Ramos (cell line): Measurements from ENCODE around the gene HLF.

Experiments used
- in situ Hi-C: fragments of 300-500 bp; cut with MboI; formaldehyde crosslinking; loops from one replicate; pipeline ENCODE4 v1.14.3; 2022; ENCODE audit warnings: low sequenced_read_pairs; ENCODE audit not compliant: unreplicated experiment

Gene HLF, protein sequence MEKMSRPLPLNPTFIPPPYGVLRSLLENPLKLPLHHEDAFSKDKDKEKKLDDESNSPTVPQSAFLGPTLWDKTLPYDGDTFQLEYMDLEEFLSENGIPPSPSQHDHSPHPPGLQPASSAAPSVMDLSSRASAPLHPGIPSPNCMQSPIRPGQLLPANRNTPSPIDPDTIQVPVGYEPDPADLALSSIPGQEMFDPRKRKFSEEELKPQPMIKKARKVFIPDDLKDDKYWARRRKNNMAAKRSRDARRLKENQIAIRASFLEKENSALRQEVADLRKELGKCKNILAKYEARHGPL

DNA sequence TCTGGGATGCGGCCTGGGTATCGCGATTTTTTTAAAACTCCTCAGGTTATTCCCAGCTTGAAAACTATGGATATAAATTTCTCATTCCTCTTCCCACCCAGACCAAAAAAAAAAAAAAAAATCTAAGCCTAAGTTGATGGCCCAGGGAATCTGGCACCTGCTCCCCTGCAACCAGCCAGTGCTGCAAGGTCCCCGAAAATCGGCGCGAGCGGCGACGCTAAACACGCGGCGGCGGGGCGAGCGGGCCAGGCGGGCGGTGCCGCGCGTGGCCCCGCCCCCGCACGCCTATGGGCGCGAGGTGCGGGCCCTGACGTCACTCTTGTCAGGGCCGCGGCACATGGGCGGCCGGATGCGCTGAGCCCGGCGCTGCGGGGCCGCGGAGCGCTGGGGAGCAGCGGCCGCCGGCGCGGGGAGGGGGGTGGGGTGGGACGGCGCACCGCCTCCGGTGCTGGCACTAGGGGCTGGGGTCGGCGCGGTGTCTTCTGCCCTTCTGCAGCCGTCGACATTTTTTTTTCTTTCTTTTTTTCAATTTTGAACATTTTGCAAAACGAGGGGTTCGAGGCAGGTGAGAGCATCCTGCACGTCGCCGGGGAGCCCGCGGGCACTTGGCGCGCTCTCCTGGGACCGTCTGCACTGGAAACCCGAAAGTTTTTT is at the start of gene HLF:
Gene HLF, plus strand, starts transcription at position 316 of the 654 bp plus-strand sequence. CDS start 525 bp downstream, outside the sequence.
- in situ Hi-C loops, result no loop called here

DNA sequence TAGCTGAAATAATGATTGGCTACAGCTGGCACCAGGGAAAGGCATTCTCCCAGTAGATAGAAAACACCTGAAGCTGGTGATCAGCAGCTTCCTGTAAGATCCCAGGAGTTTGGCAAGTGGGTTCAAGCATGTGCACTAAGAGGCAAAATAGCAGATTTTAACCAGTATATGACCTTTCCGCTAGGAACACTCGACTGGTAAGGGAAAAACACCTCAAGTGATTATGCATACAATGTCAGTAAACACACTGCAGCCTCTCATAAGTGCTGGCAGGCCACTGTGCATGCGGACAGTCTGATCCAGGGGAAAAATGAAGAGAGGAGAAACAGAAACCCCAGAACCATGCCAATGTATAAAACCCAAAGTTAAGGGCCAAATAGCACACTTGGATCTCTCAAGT is 49.0 kb upstream of the HLF start:
- in situ Hi-C loops, result no loop called here

DNA sequence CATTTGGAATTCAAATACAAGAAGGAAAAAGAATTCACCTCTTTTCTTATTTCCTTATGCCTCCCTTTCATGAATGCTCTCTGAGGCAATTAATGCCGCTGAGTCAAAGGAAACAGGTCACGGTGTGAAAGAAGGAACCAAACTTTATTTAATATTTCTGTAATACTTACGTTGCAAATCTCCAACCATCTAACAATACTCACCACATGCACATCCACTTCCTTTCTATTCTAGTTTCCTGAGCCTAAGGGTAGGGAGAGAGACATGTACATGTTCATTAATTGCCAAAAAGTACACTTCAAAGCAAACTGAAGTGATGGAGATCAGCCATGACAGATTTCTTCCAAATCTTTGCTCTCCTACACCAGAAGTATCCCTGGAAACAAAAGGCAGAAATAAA is 47.9 kb upstream of the HLF start:
- in situ Hi-C loops, result no loop called here

DNA sequence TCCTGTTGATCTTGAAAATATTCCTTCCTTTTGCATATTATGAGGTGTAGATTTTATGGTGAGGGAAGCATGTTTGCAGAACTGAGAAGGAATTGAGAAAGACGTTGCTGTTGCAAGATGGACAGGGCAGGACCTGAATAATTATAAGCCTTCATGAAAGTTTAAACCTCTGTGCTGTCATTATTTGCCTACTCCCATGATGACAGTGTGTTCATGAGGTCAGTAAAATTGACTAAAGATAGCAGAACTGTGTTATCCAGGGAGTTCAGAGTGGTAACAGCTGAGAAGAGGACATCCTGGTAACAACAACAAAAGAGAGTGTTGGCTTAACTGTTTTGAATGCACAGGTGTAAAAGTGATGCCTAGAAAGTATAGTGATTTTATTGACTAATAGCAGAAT is 45.3 kb upstream of the HLF start:
- in situ Hi-C loops, result no loop called here

DNA sequence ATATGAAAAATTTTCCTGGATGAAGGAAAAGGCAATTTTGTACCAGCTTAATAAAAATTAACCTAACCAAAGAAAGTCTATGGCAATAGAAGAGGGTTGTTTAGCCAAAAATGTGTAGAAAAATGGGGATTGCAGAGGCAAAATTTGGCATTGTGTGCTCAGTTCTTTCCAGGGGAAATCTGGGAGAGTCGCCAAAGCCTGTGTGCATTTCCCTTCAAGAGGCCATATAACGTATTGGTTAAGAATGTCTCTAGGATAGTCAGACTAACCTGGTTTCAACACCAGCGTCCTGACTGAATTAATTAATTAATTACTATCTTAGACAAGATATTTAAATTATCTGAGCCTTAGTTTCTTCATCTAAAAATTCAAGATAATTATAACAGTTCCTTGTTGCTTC is 44.8 kb upstream of the HLF start:
- in situ Hi-C loops, result no loop called here

DNA sequence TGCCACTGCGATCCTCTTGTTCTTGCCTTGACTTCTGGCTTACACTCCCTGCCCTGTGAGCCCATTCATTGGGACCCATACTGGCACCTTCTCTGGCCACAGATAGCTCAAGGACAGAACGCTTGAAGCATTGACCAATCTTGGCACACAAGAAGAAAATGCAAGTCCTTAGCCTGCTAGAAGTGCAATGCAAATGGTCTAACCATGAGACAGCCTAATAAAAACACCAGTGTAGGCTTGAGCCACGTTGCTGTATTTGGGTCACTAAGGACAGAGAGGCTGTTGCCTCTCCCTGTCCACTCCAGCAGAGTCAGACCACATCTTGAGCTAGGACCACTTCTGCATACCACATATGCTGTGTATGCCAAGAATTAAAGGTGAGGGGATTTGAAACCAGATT is 41.2 kb upstream of the HLF start:
- in situ Hi-C loops, result no loop called here

DNA sequence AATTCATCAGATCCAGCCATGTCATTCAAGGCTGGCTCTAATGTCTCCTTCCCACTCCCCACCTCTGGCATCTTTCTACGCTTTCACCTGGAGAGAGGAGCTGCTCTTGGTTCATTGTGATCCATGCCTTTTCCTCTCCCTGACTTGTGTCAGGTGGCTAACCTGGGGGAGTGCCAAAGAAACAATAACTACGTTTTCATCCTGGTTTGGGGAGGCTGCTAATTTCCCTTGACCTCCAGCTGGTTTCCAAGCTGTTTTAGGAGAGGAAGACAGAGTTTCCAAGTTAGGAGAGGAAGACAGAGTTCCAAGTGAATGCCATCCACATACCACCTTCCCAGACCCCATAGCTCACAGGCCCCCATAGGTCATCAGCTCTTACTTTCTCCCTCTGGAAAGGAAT is 40.0 kb upstream of the HLF start:
- in situ Hi-C loops, result no loop called here

DNA sequence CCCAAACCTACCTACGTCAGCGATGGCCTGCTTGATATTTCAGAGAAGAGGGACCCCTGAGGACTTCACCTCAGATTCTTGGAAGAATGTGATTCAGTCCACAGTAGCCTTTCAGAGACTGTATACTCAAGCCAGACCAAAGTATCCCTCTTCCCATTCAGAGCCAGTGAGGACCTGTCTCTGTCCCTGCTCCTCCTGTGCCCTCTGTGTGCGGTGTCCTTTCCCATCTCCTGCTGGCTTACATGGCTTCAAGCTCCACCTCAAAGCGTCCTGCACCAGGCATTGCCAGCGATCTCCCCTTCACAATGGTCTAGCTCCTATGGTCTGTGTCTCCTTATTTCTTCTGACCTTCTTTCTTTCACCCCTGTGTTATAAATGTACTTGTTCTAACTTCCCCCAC is 39.5 kb upstream of the HLF start:
- in situ Hi-C loops, result no loop called here

DNA sequence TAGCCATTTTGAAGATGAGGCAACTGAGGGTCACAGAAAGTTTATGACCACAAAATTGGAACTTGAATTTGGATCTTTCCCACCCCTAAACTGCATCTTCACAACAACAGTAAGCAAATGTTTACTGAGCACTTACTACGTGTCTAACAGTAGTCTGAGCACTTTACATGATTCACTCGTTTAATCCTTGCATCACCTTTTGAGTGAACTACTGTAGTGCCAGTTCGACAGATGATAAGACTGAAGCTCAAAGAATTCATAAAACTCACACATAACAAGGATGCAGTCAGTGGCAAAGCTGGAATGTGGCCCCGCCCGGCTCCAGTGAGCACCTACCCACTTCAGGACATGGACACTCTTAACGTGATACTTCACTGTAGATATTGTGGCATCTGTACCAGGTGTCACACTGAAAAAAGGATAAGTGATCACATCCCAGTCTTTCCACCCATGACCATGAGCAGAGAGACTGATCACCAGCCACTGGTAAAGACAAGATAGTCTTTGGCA is 36.0 kb upstream of the HLF start:
- in situ Hi-C loops, result no loop called here

DNA sequence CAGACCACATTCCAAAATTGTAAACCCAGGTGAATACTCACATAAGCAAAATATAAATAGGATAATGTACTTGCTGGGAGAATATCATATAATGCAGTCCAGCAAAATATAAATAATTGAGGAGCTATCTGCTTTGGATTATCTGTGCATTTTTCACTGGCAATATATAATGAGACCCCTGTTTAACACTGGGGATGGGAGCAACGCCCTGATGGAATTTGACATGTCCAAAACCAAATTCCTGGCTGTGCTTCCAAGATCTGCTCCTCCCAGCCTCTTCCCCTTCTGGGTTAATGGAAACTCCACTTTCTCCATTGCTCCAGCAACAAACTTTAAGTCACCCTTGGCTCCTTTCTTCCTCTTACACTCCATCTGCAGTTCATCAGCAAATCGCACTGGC is 35.5 kb upstream of the HLF start:
- in situ Hi-C loops, result no loop called here

DNA sequence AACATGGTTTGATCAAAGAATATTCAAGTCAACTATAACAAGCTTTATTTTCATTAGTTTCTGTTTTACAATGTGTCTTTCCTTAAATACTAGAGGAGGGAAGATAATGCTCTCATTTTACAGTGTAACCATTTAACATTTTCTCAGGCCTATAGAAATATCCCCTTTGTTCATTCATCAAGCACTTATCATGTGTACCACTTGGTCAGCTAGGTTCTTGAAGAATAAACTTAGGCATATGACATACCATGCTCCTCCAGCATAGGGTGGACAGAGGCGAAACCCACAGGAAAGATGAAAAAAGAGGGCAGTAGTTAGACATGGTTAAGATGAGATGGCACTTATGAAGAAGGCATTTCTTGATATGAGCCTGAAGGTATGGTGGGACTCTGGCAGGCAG is 34.0 kb upstream of the HLF start:
- in situ Hi-C loops, result no loop called here

DNA sequence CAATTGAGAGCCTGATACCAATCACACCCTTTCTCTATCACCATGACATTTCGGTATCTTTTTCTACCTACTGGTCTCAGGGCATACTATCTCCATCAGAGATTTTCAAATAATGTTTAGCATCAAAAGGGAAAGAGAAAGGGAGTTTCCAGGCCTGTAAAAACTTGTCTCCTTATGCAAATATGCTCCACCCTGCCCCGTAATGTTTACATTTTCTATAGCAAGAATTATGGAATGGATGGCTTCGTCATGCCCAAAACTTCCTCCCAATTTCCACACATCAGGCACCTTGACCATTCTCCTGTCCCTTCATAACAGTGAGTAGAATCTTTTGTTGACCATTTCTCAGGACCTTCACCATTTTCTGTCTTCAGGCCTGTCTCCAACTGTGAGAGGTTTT is 30.9 kb upstream of the HLF start:
- in situ Hi-C loops, result no loop called here

DNA sequence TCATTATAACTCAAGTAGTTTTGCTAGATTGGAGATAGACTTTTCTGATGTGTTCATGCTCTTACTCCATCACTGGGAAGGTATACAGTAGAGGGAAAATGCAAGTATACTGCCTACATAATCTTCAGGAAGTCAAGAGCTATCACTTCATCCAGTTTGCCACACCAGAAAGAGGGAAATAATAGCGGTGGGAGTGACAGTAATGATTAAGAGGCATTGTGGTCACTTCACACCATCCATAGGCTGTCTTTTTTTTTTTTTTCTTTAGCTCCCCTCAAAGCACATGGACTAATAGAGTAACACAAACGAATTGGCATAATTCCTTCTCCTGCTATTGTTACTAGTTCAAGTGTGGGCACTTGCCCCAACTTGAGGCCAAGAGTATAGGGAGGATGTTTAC is 28.4 kb upstream of the HLF start:
- in situ Hi-C loops, result no loop called here

DNA sequence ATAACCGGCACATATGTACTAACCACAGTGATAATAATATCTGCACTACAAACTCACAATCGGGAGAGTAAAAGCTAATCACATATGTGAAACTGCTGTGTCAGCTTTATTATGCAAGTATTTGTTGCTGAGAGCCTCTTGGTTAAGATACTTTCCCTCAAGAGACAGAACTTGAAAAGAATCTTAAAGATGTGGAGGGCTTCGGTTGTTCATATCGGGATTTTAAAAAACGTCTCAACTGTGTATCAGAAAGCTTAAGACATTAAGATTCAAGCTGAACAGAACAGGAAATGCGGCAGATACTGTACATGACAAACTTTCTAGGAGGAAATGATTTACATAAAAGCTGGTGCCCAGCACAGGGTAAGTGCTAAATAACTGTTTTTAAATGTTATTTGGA is 27.5 kb upstream of the HLF start:
- in situ Hi-C loops, result no loop called here

DNA sequence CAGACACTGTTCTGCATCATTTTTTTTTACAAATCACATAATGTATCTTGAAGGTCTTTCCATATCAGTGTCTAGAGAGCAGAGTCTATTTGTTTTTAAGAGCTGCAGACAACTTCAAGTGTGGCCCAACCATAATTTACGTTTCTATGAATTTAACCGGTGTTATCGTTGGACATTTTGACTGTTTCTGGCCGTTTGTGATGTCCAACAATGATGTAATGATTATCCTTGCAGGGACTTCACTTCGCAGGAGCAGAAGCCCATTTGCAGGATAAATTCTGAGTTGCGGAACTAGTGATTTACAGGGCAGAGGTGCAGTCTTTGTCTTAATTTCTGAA is 26.9 kb upstream of the HLF start:
- in situ Hi-C loops, result no loop called here

DNA sequence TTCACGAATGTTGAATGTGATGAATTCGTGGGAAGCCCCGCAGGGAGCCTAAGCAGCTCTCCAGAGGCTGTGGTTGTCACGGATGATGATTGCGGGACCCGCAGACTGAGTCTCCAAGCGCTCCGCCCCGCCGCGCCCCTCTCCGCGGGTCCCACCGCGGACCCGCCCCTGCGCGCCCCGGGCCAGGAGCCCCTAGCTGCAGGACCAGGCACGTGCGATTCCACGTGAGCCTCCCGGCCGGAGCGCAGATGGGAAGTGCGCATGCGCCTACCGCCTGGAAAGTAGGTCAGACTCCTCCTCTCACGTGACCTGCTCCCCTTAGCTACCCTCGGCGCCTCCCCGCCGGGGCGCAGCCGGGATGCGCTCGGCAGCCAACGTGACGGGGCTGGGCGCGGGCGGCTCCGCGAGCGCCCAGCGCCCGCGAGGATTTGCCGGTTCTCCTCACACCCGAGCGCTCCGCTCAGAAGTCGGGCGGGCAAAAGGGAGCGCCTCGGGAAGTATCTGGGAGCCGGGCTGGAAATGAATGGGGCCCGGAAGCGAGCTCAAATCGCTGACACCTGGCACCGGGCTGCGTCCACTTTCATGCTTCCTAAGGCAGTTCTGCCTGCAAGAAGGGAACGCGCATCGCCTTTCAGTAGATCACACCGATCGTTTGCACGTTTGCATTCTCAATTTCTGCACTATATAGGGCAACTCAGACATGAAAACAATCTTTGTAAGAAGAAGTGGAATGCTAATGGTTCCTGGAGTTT is 26.4 kb upstream of the HLF start:
- in situ Hi-C loops, result no loop called here

DNA sequence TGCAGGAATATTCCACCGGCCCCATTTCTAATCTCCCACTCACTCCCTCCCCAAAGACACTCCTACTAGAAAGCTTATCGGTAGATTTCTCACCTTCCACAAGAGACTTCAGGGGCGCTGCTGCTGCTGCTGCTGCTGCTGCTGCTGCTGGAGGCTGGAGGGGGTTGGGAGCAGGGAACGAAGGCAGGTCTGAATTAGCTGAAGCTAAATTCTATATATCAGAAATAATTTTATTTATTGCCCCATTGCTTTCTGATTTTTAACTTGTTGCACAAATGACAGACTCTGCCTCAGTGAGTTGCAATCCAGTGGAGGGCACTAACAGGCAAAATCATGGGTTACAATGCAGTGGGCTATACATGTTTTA is 25.8 kb upstream of the HLF start:
- in situ Hi-C loops, result no loop called here

DNA sequence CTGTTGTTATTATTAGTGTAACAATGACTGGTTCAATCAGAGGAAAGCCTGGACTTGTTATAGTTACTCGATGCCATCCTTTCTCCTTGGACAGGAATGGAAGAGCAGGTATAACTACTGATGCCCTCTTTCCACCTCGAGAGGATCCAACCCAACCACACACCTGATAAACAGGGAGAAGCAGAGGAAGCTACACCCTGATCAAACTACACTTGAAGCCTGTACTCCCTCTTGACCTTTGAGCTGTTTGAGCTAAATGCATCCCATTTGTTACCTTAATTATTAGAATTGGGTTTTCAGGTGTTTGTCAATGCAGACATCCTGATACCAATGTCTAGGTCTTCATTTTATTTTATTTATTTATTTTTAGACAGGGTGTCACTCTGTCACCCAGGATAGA is 23.7 kb upstream of the HLF start:
- in situ Hi-C loops, result no loop called here

DNA sequence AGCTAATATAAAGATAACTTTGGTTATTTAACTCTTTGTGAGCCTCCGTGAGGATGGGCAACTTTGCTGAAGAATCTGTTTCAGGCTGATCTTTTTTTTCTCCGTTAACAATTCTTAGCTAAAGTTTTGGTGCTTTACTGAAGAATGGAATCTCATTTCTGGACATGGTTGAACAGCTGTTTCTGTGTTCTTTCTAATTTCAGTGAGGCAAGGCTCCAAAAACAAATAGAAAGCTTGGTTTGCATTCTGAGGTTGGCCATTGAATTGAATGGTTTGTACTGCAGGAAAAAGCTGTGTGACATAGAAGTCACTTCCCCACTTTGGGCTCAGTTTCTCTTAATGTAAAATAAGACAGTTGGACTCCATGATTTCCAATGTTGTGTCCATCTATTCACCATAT is 22.3 kb upstream of the HLF start:
- in situ Hi-C loops, result no loop called here

DNA sequence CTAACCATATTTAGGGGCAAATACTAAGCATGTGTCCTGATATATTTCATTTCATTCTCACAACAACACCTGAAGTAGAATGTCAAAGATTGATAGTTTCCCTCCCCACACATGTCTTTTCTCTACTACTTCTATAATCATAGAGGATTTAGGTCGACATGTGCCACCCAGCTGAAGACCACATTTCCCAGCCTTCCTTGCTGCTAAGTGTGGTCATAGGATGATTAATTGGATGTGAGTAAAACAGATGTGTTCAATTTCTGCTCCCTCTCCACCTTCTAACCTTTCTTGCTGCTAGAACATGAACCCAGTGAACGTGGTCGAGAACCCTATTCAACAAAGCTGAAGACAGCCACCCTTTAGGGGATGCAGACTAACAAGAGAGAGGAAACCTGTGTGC is 18.8 kb upstream of the HLF start:
- in situ Hi-C loops, result no loop called here

DNA sequence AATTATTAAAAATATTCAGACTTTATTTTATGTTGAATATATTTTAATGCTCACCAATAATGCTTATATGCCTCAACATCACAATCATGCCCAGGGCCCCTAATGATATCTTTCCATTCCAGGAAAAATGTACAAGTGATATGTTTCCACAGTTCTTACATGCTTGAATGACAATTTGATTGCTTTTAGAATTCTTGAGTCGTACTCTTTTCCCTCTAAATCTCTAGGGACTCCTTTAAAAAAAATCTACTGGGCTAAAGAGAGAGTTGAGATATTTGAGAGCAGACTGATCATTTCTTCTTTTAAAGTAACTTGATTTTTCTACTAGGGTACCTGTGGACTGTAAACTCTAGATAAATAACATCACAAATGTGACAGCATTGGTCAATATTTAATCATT is 18.2 kb upstream of the HLF start:
- in situ Hi-C loops, result no loop called here

DNA sequence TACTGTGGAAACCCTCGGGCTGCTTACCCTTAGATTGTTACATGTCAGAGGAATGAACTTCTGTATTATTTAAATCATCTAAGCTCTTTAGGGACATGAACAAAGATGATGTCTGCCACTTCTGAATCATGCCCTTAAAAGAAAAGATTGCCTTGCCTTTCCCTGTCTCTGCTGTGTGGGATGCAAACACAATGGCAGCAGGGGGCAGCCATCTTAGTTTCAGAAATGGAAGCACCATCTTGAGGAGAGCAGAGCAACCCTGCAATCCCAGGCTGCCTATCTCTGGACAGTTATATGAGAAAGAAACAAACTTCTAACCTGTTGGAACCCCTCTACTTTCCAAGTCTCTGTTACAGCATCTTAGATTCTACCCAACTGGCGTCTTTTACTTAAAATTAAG is 16.7 kb upstream of the HLF start:
- in situ Hi-C loops, result no loop called here
